IPS-NIHi11 (cell line): ENCODE measurements around the gene ULBP3.
"Not testable (repeated sequence)": the region's sequence is repeated elsewhere in the genome, so short reads cannot be mapped to it uniquely, and the experiment has no call there.

Experiments used
- DNase-seq: peaks from one replicate; pipeline ENCODE4 v3.0.0; 2012; ENCODE audit warnings: mixed read lengths, low spot score

ULBP3 gene

GRCh38 chr6:150015281-150016001, 53.5 kb downstream of the ULBP3 start:
- not testable (repeated sequence) for DNase-seq

GRCh38 chr6:150014623-150015280, 54.2 kb downstream of the ULBP3 start:
- DNase-seq = not testable (repeated sequence)

- not testable (repeated sequence) for DNase-seq
These were observed 54.9 kb downstream of the ULBP3 start for GRCh38 chr6:150013785-150014622.

- DNase-seq = not testable (repeated sequence)
These were observed 55.8 kb downstream of the ULBP3 start for GRCh38 chr6:150012846-150013784.
